BJ (cell line): Measurements from ENCODE around the gene ARID3A. TPM values are rescaled to one million over a fixed set of nuclear protein-coding genes. Genes with fewer than 3 reads are reported as not detected.

Experiments used
- CTCF ChIA-PET: fragments of 350-600 bp; formaldehyde crosslinking; extraction: SDS; loops from one replicate; lab custom pipeline; 2021; ENCODE audit warnings: antibody characterized with exemption, inconsistent platforms; lab: Yijun Ruan, JAX
- POLR2A ChIA-PET: fragments of 300-600 bp; sonication (Branson Sonifier 250); formaldehyde crosslinking; extraction: SDS; loops from one replicate; lab custom pipeline; 2021; ENCODE audit warnings: antibody characterized with exemption; lab: Charles Lee
- DNase-seq: peaks from one replicate; pipeline ENCODE4 v3.0.0-alpha.2; 2011; ENCODE audit warnings: low read depth
- H3K27me3 ChIP-seq: 2 replicates; pipeline ENCODE4 v1.6.0; 2011; ENCODE audit warnings: low read length; ENCODE audit not compliant: control insufficient read depth, insufficient read depth
- H3K36me3 ChIP-seq: 2 replicates; pipeline ENCODE4 v1.5.1; 2011; ENCODE audit warnings: low read length; ENCODE audit not compliant: control insufficient read depth, insufficient read depth
- H3K4me3 ChIP-seq: 2 replicates; pipeline ENCODE4 v1.5.1; 2011; ENCODE audit warnings: low read depth, mild to moderate bottlenecking, control low read depth, low read length
- CTCF ChIP-seq: IDR thresholded peaks from 2 replicates; pipeline ENCODE4 v1.5.1; 2011; ENCODE audit warnings: low read depth, mild to moderate bottlenecking, control low read depth, inconsistent platforms, low read length, moderate library complexity; ENCODE audit not compliant: insufficient read depth
- polyA plus RNA-seq: library from polyadenylated mRNA; depleted of rRNA; stranded (reverse); fragments of >200 nt; gene quantifications from 2 replicates; pipeline ENCODE4 v1.2.3, GENCODE V29; 2011

The ARID3A gene
- polyA plus RNA-seq, 1 experiment = 17.4 TPM

GRCh38 chr19:912181-913079 is 13.4 kb upstream of the ARID3A start:
- 0 out of 2 replicates have a peak, but pooled peaks cover 2% of the 10 kb centered on the region for H3K36me3 ChIP-seq
- peaks cover 1% of the 10 kb centered on the region; the same call in 1 of the 2 replicates for H3K27me3 ChIP-seq
- DNase-seq = no peak
- CTCF ChIA-PET = no interaction called here
- no peak for TF ChIP-seq CTCF
- H3K4me3 ChIP-seq = peak overlapping the region; percentile 94
- POLR2A ChIA-PET = no interaction called here

GRCh38 chr19:913080-913748 is 12.6 kb upstream of the ARID3A start, which contains the start of gene R3HDM4:
R3HDM4 (minus strand) TSS chr19:913219; CDS start chr19:913157, 62 bp downstream.
- CTCF ChIA-PET = interaction anchor here (0.6 kb wide), 1 partner anchor 71 kb away, joined by 3 read pairs; the partner anchor contains the start of gene WDR18
- POLR2A ChIA-PET = no interaction called here
- H3K4me3 ChIP-seq = peak within 1 kb of the TSS; percentile 94

GRCh38 chr19:916645-917322 is 9.1 kb upstream of the ARID3A start:
- H3K36me3 ChIP-seq = no peaks in the 10 kb centered on the region
- DNase-seq = no peak
- ChIA-PET CTCF (interaction anchor here (1.0 kb wide), 1 partner anchor 37 kb away, joined by 4 read pairs; no protein-coding TSS in a partner anchor), POLR2A (no interaction called here)
- peaks cover 22% of the 10 kb centered on the region for H3K27me3 ChIP-seq
- H3K4me3 ChIP-seq = no peak overlapping the region; the same call in 1 of the 2 replicates
- TF ChIP-seq CTCF = no peak

More at GRCh38 chr19:913080-913748, 12.6 kb upstream of the ARID3A start, which contains the start of gene R3HDM4:
- DNase-seq = no peak
- no peaks in the 10 kb centered on the region for H3K36me3 ChIP-seq
- H3K27me3 ChIP-seq = peaks cover 9% of the 10 kb centered on the region
- no peak for TF ChIP-seq CTCF

GRCh38 chr19:917323-918151 is 8.3 kb upstream of the ARID3A start, which contains the start of gene KISS1R:
KISS1R (plus strand) TSS chr19:917333; CDS start chr19:917503, 170 bp downstream.
- H3K4me3 ChIP-seq = no peak within 1 kb of the TSS; the same call in 1 of the 2 replicates
- no peaks in the 10 kb centered on the region for H3K36me3 ChIP-seq
- ChIA-PET POLR2A (no interaction called here), CTCF (interaction anchor here (1.0 to 3.2 kb wide), 5 partner anchors 38 to 148 kb away, joined by 3 to 12 read pairs (median 4); no protein-coding TSS in a partner anchor)
- no peak for DNase-seq
- TF ChIP-seq CTCF = peak; percentile 35
- H3K27me3 ChIP-seq = peaks cover 22% of the 10 kb centered on the region
